IPS DF 19.7 (cell line): ENCODE results near the gene TUBB1.
A peak's percentile ranks its signal among the peaks of the same experiment; 100 is the strongest.
"Not testable (repeated sequence)": the region's sequence is repeated elsewhere in the genome, so short reads cannot be mapped to it uniquely, and the experiment has no call there.

Experiments
- DNase-seq: peaks from one replicate; pipeline ENCODE4 v3.0.0-alpha.2; 2013; ENCODE audit warnings: low read depth, low spot score

Gene TUBB1

DNA sequence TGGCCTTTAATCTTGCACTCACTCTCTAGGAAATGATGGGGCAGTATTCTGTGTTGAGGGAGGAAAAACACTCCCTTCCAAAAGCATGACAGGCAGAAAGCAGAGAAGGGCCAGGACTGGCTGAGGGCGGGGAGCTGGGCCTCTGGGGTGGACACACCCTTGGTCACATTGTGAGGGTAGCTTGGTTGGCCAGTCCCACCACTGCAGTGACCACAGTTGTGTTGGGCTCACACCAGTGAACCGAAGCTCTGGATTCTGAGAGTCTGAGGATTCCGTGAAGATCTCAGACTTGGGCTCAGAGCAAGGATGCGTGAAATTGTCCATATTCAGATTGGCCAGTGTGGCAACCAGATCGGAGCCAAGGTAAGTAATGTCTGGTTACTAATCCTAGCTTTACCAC, at the start of gene TUBB1:
TSS of gene TUBB1 (plus strand) at position 213 of the 400 bp plus-strand sequence. CDS start at position 307, 94 bp downstream.
- DNase-seq, result no peak

DNA sequence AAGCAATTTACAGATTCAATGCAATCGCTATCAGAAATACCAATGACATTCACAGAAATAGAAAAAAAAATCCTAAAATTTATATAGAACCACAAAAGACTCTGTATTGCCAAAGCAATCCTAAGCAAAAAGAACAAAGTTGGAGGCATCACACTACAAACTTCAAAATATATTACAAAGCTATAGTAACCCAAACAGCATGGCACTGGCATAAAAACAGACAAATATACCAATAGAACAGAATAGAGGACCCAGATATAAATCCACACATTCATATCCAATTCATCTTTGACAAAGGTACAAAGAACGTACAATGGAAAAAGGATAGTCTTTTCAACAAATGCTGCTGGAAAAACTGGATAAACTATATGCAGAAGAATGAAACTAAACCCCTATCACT, 49.8 kb upstream of the TUBB1 start:
- no peak for DNase-seq

DNA sequence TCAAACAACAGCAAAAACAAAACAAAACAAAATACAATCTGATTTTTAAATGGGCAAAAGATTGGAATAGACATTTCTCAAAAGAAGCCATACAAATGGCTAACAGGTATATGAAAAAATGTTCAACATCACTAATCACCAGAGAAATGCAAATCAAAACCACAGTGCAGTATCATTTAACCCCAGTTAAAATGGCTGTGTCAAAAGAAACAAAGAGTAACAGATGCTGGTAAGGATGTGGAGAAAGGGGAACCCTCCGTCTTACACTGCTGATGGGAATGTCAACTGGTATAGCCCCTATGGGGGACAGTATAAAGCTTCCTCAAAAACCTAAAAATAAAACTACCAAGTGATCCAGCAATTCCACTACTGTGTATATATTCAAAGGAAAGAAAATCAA, 49.1 kb upstream of the TUBB1 start:
- DNase-seq, result no peak

DNA sequence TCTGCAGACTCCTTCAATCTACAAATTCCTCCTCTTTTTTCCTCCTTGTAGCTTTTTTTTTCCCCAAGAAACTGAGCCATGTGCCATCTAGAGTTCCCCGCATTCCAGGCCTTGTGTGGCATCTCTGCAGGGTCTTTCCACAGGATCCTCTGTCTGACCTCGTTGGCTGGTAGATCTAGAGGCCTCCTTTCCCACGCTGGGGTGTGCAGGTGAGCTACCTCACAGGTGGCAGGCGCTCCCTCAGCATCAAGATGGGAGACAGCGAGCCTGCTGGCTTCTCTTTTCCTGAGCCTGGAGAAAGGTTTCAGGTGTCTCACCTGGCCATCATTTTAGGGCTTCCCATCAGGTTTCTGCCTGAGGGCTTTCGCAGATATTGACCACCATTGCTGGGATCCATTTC, 47.8 kb upstream of the TUBB1 start:
- DNase-seq, result no peak

DNA sequence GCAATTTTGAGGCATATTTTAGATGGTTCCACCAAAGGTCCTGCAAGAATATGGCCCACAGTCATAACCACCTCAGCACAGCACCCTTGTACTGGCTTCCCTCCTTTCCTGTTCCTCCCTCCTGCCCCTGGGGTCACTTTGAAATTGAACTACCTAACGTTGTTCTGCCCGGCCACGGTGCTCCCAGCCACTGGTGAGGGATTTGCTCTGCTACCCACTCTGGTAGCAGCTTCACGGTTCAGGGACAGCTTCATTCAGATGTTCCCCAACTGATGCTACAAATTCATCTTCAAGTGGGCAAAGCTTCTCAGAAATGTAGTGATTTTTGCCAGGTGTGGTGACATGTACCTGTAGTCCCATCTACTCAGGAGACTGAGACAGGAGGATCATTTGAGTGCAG, 46.0 kb upstream of the TUBB1 start:
- DNase-seq, result no peak

DNA sequence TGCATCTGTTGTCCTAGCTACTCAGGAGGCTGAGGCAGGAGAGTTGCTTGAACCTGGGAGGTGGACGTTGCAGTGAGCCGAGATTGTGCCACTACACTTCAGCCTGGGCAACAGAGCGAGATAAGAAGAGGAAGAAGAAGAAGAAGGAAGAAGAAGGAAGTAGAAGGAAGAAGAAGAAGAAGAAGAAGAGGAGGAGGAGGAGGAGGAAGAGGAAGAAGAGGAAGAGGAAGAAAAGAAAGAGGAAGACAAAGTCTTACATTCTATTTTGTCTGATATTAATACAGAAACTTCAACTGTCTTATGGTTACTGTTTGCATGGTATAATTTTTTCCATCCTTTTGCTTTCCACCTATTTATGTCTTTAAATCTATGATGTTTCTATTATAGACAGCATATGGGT, 45.4 kb upstream of the TUBB1 start:
- no peak for DNase-seq

DNA sequence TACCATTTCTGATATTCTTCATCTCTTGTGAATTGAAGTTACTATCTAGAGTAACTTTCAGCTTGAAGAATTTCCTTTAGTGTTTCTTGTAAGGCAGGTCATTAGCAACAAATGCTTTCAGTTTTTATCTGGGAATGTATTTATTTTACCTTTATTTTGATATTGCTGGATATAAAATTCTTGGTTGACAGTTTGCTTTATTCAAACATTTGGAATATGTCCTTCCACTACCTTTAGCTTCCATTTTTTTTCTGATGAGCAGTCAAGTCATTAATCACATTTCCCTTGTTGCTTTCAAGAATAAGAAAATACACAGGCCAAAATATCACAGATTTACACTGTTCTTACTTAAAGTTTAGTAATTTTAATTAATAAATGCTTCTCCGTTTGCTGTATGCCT, 43.9 kb upstream of the TUBB1 start:
- DNase-seq, result no peak

DNA sequence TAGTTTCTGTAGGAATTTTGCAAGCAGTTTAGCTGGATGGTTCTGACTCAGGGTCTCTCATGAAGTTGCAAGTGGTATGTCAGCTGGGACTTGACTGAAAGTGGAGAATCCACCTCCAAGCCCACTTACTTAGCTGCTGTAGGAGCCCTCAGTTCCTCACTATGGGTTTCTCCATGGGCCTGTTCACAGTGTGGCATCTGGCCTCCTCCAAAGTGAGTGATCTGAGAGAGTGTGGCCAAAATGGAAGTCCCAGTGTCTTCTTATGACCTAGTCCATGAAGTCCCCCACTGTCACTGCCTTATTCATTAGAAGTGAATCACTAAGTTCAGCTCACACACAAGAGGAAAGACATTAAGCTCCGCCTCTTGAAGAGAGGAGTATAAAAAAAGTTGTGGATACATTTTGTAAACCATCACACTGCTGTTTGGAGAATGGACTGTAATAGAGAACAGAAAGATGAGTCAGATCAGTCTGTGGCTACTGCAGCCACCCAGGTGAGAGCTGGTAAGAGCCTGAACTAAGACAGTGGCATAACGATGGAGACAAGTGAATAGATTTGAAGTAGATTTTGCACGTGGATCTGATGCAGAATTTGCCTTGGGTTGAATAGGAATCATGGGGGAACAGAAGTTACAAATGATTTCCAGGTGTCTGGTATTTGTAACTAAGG, 43.0 kb upstream of the TUBB1 start:
- DNase-seq, result no peak

DNA sequence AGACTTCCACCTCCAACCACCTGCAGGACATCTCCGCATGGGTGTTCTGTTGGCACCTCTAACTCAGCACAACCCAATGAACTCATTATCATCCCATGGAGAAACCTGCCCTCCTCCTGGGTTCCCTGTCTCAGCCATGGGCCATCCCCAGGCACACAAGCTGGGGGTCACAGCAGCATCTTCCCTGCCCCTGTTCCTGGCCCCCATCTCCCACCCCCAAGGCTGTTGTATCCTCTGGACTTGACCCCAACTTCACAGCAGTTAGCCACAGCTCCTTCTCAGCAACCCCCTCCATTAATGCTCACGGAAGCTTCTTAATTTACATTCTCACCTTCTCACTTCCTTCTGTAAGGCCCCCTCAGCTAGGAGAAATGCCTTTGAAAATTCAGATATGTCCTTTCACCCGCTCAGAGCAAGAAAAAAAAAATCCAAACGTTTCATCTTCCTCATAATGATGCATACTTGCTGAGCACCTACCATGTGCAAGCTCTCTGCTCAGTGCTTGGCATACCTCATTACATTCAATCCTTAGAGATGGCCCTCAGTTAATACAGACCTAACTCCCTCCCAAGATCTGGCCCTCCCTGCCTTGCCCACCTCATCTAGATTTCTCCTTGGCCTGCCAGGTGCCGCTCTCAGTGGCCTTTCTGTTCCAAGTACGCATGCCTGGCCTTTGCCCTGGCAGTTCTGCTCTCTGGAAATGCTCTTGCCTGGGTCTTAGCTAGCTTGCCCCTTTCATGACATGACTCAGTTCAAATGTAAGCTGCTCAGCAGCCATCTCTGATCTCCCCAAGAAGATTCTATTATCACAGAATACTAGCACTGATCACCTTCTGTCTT, 40.7 kb upstream of the TUBB1 start:
- no peak for DNase-seq

DNA sequence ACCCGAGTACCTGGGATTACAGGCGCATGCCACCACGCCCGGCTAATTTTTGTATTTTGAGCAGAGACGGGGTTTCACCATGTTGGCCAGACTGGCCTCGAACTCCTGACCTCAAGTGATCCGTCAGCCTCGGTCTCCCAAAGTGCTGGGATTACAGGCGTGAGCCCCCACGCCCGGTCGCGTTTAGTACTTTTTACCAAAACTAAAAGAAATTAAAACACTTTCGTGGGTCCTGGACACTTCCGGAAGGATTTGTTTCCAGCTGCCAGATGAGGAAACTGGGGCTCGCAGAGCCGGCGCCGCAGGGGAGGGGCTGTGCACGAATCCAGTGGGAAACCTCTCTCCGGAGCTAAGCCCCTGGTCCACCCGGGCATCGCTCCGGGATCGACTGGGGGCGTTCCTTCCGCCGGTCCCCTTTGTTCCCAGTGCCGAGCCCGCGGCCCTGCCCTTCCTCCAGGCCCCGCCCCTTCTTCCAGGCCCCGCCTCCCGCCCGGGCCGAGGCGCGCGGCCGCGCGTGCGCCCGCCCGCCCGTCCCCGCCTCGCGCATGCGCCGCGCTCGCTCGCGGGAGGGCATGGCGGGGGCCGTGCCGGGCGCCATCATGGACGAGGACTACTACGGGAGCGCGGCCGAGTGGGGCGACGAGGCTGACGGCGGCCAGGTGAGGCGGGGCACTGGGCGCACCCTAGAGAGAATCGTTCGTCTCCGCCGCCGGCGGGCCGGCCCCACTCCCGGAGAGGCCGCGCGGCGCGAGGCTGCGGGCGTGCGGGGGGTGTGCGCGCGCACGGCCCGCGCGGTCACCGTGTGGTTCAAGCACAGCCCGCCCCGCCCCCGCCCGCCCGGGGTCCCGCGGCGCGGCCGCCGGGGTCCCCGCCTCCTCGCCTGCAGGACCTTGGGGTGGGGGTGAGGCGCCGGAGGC, 38.3 kb upstream of the TUBB1 start, which contains the start of gene NELFCD:
TSS of gene NELFCD (plus strand) at position 546 of the 917 bp plus-strand sequence. CDS start at position 600, 54 bp downstream.
- DNase-seq, result peak; percentile 25

DNA sequence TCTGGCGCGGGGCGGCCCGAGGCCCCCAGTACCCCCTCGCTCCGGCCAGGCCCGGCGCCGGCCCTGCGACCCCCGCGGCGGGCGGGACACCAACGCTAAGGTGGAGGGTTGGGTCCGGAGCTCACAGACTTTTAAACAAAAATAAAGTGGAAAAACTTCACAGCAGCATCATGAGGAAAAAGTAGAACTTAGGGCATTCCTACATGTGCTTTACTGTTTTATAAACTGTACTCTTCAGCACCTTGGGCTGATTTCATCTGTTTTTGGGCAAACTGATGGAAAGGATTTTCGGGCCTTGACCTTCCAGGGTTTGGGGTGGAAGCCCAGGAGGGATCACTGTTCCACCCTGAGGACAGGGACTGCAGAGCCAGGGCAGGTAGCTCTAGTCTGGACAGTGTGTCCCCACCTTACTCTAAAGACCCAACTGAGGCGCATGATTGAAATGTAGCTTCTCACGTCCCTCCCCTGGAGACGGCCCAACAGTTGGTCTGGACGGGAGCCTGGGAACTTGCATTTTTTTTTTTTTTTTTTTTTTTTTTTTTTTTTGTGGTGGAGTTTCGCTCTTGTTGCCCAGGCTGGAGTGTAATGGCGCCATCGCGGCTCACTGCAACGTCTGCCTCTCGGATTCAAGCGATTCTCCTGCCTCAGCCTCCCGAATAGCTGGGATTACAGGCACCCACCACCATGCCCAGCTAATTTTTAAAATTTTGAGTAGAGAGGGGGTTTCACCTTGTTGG, 37.4 kb upstream of the TUBB1 start:
- no peak for DNase-seq

DNA sequence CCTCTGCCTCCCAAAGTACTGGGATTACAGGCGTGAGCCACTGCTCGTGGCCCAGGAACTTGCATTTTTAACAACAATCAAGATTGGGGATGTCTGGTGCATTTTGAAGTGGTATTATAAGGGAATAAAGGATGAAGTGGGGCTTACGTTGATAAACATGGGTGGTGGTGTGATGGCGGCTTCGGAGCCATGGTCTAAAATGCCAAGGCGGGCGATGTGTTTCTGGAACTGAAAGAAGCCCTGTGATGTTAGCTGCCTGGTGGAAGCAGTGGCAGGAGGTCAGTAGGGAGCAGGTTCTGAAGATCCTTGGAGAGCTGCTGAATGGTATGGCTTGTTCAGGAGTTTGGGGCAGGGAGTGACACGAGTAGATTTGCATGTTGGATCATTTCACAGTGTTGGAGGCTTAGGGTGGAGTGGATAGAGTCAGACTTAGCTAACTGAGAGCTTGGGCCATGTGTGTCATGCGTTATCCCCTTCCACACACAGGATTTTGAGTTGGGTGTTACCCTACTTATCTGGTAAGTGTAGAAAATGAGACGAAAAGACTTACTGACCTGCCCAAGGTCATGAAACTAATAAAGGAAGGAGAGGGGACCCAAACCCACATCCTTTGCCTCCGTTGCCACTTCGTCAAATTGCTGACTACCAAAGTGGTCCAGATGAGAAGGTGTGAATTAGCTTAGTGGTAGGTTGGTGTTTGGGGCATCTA, 36.7 kb upstream of the TUBB1 start:
- no peak for DNase-seq

DNA sequence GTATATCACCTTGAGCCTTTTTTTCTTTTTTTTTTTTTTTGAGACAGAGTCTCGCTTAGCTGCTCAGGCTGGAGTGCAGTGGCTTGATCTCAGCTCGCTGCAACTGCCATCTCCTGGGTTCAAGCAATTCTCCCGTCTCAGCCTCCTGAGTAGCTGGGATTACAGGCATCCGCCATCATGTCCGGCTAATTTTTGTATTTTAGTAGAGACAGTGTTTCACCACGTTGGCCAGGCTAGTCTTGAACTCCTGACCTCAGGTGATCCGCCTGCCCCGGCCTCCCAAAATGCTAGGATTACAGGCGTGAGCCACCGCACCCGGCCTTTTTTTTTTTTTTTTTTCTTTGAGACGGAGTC, 36.1 kb upstream of the TUBB1 start:
- not testable (repeated sequence) for DNase-seq

DNA sequence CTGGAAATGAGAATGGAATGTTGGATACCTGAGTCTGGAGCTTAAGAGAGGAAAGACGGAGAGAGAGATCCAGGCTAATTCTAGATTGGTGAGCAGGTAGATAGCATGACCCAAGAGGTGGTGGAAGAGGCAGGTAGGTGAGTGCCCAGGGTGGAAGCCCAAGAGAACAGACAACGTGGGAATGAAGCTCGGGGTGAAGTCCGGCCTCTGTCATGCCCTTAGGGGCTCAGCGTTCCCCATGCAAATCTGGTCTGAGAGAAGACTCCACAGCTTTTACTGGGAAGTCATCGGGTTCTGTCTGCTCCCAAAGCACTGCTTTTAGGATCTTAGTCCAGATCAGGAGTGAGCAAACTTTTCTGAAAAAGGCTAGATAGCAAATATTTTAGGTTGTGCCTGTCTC, 34.5 kb upstream of the TUBB1 start:
- DNase-seq, result no peak

DNA sequence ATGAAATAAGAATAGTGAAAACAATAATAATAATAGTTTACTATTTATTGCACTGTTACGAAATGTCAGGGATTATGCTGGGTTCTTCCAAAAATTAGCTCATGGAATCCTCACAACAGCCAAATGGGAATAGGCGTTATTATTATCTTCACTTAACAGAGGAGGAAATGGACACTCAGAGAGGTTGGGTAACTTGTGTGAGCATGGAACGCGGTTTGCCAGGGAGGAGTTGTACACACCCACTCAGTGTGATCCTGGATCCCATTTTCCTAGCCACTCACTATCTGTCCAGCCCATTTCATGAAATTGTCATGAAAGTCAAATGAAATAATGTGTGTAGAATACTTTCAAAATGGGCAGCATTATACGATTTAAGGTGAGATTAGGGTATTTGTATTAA, 33.6 kb upstream of the TUBB1 start:
- no peak for DNase-seq

DNA sequence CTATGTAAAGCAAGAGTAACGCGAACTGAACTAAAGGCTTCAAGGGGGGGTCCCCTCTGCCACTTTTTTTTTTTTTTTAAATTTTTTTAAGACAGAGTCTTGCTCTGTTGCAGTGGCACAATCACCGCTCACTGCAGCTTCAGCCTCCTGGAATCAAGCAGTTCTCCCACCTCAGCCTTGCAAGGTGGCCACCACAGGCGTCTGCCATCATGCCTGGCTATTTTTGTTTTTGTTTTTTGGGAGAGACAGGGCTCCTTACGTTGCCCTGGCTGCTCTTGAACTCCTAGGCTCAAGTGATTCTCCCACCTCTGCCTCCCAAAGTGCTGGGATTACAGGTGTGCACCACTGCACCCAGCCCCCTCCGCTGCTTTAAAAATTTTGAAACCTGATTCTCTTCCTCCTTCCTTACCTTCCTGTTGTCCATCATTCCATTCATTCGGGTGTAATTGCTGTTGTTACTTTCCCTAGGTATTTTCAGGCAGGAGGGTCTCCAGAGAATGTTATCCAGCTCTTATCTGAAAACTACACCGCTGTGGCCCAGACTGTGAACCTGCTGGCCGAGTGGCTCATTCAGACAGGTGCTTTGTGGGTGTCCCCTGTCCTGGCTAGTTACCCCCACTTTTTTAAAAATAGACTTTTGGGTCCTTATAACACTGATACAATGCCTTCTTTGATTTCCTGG, 32.8 kb upstream of the TUBB1 start:
- no peak for DNase-seq

DNA sequence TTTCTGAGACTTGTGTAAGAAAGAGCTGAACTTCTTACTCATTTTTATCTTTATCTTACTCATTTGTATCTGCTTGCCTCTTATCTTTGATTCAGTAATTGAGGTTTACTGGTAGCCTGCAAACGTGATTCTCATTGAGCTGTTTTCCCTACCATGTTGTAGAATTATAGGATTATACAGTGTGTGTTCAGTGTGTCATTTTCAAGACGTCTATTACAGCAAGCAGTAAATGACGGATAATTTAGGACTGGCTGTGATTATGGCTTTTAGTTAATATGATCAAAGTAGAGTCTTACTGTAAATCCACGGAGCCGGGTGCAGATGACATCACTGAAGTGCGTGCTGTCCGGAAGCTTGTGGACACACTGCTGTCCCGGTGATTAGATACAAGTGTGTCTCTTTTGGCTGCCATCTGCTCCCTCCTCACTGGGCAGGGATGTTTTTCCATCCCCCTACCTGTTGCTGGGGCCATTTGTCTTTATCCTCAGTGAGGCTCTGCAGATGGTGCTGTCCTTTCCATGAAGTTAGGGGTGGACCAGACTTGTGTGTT, 32.2 kb upstream of the TUBB1 start:
- DNase-seq, result no peak

DNA sequence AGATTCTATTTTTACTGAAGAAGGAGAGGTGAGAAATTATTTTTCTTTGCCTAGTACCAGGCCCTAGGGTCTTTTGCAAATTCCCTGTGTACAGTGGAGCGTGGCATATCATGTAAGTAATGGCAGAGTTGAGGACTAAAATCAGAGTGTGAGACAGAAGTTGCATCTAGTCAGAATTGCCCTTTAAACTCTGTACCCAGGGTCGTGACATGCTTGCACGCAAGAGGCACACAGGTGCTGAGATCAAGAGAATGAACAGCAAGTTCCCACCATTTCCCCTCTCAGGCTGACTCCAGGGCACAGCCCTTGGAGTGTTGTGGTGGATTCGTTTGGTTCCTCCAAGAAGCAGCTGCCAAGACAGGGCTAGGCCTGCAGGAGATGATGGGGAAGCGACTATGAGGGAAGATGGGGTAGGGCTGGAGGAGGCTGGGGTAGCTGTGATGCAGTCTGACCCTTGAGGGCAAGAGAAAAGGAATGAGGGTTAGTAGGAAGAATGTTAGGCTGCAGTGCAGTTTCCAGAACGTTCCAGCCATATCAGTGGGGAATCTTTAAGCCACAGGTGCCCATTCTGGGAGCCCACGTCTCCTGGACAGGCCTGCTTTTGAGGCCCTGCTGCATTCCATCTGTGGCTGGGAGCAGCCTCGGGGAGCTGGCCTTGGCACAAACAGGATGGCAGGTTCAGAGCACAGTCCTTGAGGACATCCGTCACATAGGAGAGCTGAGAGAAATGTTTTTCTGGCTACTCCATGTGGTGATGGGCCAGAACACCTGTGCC, 31.3 kb upstream of the TUBB1 start:
- DNase-seq, result no peak

DNA sequence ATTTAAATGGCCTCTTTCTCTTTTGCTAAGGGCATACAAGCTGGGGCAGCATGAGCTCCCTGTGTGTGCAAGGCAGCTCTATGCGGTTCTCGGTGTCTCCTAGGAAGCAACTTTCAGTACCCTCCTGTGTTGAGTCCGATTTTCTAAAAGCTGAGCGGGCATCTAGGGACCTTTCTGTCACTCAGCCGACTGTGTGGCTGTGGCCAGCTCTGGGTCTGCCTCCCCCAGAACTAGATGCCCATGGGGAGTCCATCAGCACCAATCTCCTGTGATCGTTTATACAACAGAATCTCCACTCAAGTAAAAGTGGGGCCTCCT, 30.7 kb upstream of the TUBB1 start:
- no peak for DNase-seq
